Activated CD4-positive, alpha-beta T cell treated with anti-CD3 and anti-CD28 coated beads, Interleukin-2, amount 50 U/mL, for 48 hours (primary cell): Measurements from ENCODE around the gene CD22.

ENCODE experiments used
- DNase-seq, 2 experiments: peaks; one replicate each; pipeline ENCODE4 v3.0.0-alpha.2; 2020

Gene CD22

GRCh38 chr19:35296644-35297514, 32.1 kb upstream of the CD22 start:
- no peak for DNase-seq

GRCh38 chr19:35297515-35297848, 31.5 kb upstream of the CD22 start:
- DNase-seq, result no peak

GRCh38 chr19:35297922-35298321, 31.1 kb upstream of the CD22 start:
- no peak for DNase-seq

- DNase-seq, result no peak
These were observed 30.4 kb upstream of the CD22 start for GRCh38 chr19:35298561-35298972.

- DNase-seq, result no peak
These were observed 29.3 kb upstream of the CD22 start for GRCh38 chr19:35299523-35300338.

GRCh38 chr19:35300339-35300649, 28.7 kb upstream of the CD22 start:
- no peak for DNase-seq

- DNase-seq, result no peak
These were observed 27.0 kb upstream of the CD22 start for GRCh38 chr19:35301961-35302360.

- no peak for DNase-seq
These were observed 26.5 kb upstream of the CD22 start for GRCh38 chr19:35302446-35302845.

- DNase-seq, result no peak
These were observed 25.6 kb upstream of the CD22 start for GRCh38 chr19:35303357-35303915.

GRCh38 chr19:35304036-35304435, 25.0 kb upstream of the CD22 start:
- no peak for DNase-seq

- no peak for DNase-seq
These were observed 23.8 kb upstream of the CD22 start for GRCh38 chr19:35305181-35305580.

- peak in 1 of 2 experiments; percentile 27 for DNase-seq
These were observed 22.3 kb upstream of the CD22 start for GRCh38 chr19:35306473-35307246.

- no peak for DNase-seq
These were observed 21.1 kb upstream of the CD22 start for GRCh38 chr19:35307931-35308330.

GRCh38 chr19:35308910-35309309, 20.1 kb upstream of the CD22 start:
- DNase-seq, result no peak

- DNase-seq, result no peak
These were observed 19.3 kb upstream of the CD22 start for GRCh38 chr19:35309481-35310279.

- no peak for DNase-seq
These were observed 18.7 kb upstream of the CD22 start for GRCh38 chr19:35310331-35310730.

- DNase-seq, result no peak
These were observed 18.0 kb upstream of the CD22 start for GRCh38 chr19:35310811-35311465.

GRCh38 chr19:35311901-35312665, 16.9 kb upstream of the CD22 start:
- no peak for DNase-seq

- DNase-seq, result no peak
These were observed 15.4 kb upstream of the CD22 start for GRCh38 chr19:35313587-35313986.

GRCh38 chr19:35314031-35314430, 15.0 kb upstream of the CD22 start:
- DNase-seq, result no peak

GRCh38 chr19:35314858-35315470, 14.0 kb upstream of the CD22 start:
- no peak for DNase-seq
